SK-N-SH (cell line): ENCODE measurements around the gene EDIL3. TPM values are rescaled to one million over a fixed set of nuclear protein-coding genes. Genes with fewer than 3 reads are reported as not detected.
A peak's percentile ranks its signal among the peaks of the same experiment; 100 is the strongest.

Source experiments
- CTCF ChIA-PET: fragments of 300-600, 350-600 bp; formaldehyde crosslinking; extraction: SDS; loops from one replicate; lab custom pipeline; 2021; lab: Yijun Ruan, JAX
- POLR2A ChIA-PET: fragments of 350-600 bp; sonication (Branson Sonifier 250); formaldehyde crosslinking; extraction: SDS; loops from one replicate; lab custom pipeline; 2020; ENCODE audit warnings: antibody characterized with exemption, inconsistent platforms; lab: Yijun Ruan, JAX
- DNase-seq: peaks from one replicate; pipeline ENCODE4 v3.0.0; 2012
- H2AFZ ChIP-seq: fragments of 200-600 bp; sonication (generic); 2 replicates; pipeline ENCODE4 v1.8.1; 2016; ENCODE audit warnings: antibody characterized with exemption, mild to moderate bottlenecking, low read depth
- H3F3A ChIP-seq: fragments of 200-600 bp; sonication (generic); replicated peaks from 2 replicates; pipeline ENCODE3; 2016; ENCODE audit warnings: antibody characterized with exemption, mild to moderate bottlenecking; ENCODE audit not compliant: insufficient read depth
- H3K27ac ChIP-seq, 2 experiments: fragments of 200-500 bp in 1 of 2; fragments of 200-600 bp in 1 of 2; sonication (Bioruptor generic) in 1 of 2; sonication (generic), shearing (Covaris generic) in 1 of 2; 2 replicates each; pipeline versions ENCODE4 v1.5.1 to v1.6.1; 2014 to 2016; ENCODE audit warnings: low read depth in 2 of 2, inconsistent platforms in 1 of 2, low read length in 1 of 2, mild to moderate bottlenecking in 1 of 2, mixed read lengths in 1 of 2
- H3K27me3 ChIP-seq: fragments of 200-600 bp; sonication (generic), shearing (Covaris generic); 2 replicates; pipeline ENCODE4 v1.6.1; 2016; ENCODE audit warnings: mixed run types; ENCODE audit not compliant: insufficient read depth
- H3K36me3 ChIP-seq, 2 experiments: fragments of 200-500 bp in 1 of 2; fragments of 200-600 bp in 1 of 2; sonication (Bioruptor generic) in 1 of 2; sonication (generic) in 1 of 2; replicated peaks in 1 of 2; 2 replicates each; pipeline versions ENCODE3 to v1.5.1; 2014 to 2016; ENCODE audit warnings: low read length in 1 of 2, mild to moderate bottlenecking in 1 of 2; ENCODE audit not compliant: insufficient read depth in 2 of 2, control insufficient read depth in 1 of 2
- H3K4me1 ChIP-seq, 2 experiments: fragments of 200-500 bp in 1 of 2; fragments of 200-600 bp in 1 of 2; sonication (Bioruptor generic) in 1 of 2; sonication (generic), shearing (Covaris generic) in 1 of 2; 2 replicates each; pipeline versions ENCODE4 v1.5.1 to v1.6.1; 2014 to 2016; ENCODE audit warnings: low read depth in 1 of 2, low read length in 1 of 2, mixed run types in 1 of 2; ENCODE audit not compliant: insufficient read depth in 2 of 2, control insufficient read depth in 1 of 2
- H3K4me2 ChIP-seq: fragments of 200-600 bp; sonication (generic), shearing (Covaris generic); 2 replicates; pipeline ENCODE4 v1.6.1; 2017; ENCODE audit warnings: mixed run types
- H3K4me3 ChIP-seq, 2 experiments: fragments of 200-500 bp in 1 of 2; fragments of 200-600 bp in 1 of 2; sonication (Bioruptor generic) in 1 of 2; sonication (generic), shearing (Covaris generic) in 1 of 2; 2 replicates each; pipeline versions ENCODE4 v1.5.1 to v1.8.1; 2014 to 2016; ENCODE audit warnings: low read depth in 2 of 2, inconsistent platforms in 1 of 2, low read length in 1 of 2, mild to moderate bottlenecking in 1 of 2, mixed read lengths in 1 of 2, moderate library complexity in 1 of 2
- H3K79me2 ChIP-seq: fragments of 200-600 bp; sonication (generic); 2 replicates; pipeline ENCODE4 v1.8.1; 2017; ENCODE audit warnings: mild to moderate bottlenecking; ENCODE audit not compliant: insufficient read depth
- H3K9ac ChIP-seq: fragments of 200-600 bp; sonication (generic); 2 replicates; pipeline ENCODE4 v1.6.1; 2017; ENCODE audit warnings: mixed run types
- H3K9me2 ChIP-seq: fragments of 200-600 bp; sonication (generic); 2 replicates; pipeline ENCODE4 v1.6.1; 2017; ENCODE audit warnings: mixed run types
- H3K9me3 ChIP-seq: fragments of 200-600 bp; sonication (generic); 2 replicates; pipeline ENCODE4 v1.6.1; 2017; ENCODE audit warnings: mixed run types, mild to moderate bottlenecking, moderate library complexity
- H4K20me1 ChIP-seq: fragments of 200-600 bp; sonication (generic); 2 replicates; pipeline ENCODE4 v1.6.1; 2017; ENCODE audit warnings: mild to moderate bottlenecking, mixed run types; ENCODE audit not compliant: insufficient read depth
- CTCF ChIP-seq: fragments of 200-600 bp; sonication (generic); IDR thresholded peaks from 2 replicates; pipeline ENCODE4 v1.6.1; 2017; ENCODE audit warnings: antibody characterized with exemption, mild to moderate bottlenecking, moderate library complexity
- EP300 ChIP-seq, 2 experiments: IDR thresholded peaks; 2 replicates each; pipeline versions ENCODE4 v1.4.0 to v1.6.1; 2012; ENCODE audit warnings: borderline replicate concordance in 1 of 2, low read depth in 1 of 2, low read length in 1 of 2
- FOSL2 ChIP-seq: IDR thresholded peaks from 2 replicates; pipeline ENCODE4 v1.4.0; 2012; ENCODE audit warnings: low read depth, mild to moderate bottlenecking, moderate library complexity, borderline replicate concordance
- GABPA ChIP-seq: IDR thresholded peaks from 2 replicates; pipeline ENCODE4 v1.4.0; 2012; ENCODE audit warnings: low read depth, mild to moderate bottlenecking
- GATA2 ChIP-seq: sonication (generic); formaldehyde crosslinking; IDR thresholded peaks from 2 replicates; pipeline ENCODE4 v1.5.0; 2020; ENCODE audit warnings: mild to moderate bottlenecking, missing genetic modification reagents
- JUND ChIP-seq: IDR thresholded peaks from 2 replicates; pipeline ENCODE4 v1.4.0; 2012
- MEF2A ChIP-seq: IDR thresholded peaks from 2 replicates; pipeline ENCODE4 v1.4.0; 2012; ENCODE audit warnings: low read depth, borderline replicate concordance
- MXI1 ChIP-seq: IDR thresholded peaks from 2 replicates; pipeline ENCODE4 v1.6.1; 2012; ENCODE audit warnings: mild to moderate bottlenecking, low read depth, low read length, improper control_type of control experiment
- PBX3 ChIP-seq: IDR thresholded peaks from 2 replicates; pipeline ENCODE4; 2012
- RFX5 ChIP-seq: IDR thresholded peaks from 2 replicates; pipeline ENCODE4 v1.6.1; 2012; ENCODE audit warnings: mild to moderate bottlenecking, improper control_type of control experiment, low read length
- RXRA ChIP-seq: IDR thresholded peaks from 2 replicates; pipeline ENCODE4 v1.4.0; 2012; ENCODE audit warnings: low read depth, mild to moderate bottlenecking, borderline replicate concordance
- TCF12 ChIP-seq: IDR thresholded peaks from 2 replicates; pipeline ENCODE4 v1.4.0; 2012
- TEAD4 ChIP-seq: IDR thresholded peaks from 2 replicates; pipeline ENCODE4 v1.4.0; 2012; ENCODE audit warnings: mild to moderate bottlenecking, borderline replicate concordance; ENCODE audit not compliant: insufficient read depth
- USF2 ChIP-seq: fragments of 150-350 bp; IDR thresholded peaks from 2 replicates; pipeline ENCODE4 v1.6.1; 2017; ENCODE audit warnings: antibody characterized with exemption, low read length, low read depth, borderline replicate concordance
- YY1 ChIP-seq: IDR thresholded peaks from 2 replicates; pipeline ENCODE4 v1.4.0; 2012; ENCODE audit warnings: low read depth, mild to moderate bottlenecking
- WGBS: methylation state at CpG from one replicate; pipeline ENCODE4 v1.1.6; 2017; ENCODE audit warnings: low lambda C conversion rate; 5-methylcytosine and 5-hydroxymethylcytosine counted together
- polyA plus RNA-seq, 3 experiments: library from polyadenylated mRNA; depleted of rRNA; stranded (reverse); fragments of >200 nt; gene quantifications; 2 replicates each; pipeline ENCODE4 v1.2.3, GENCODE V29; 2012

EDIL3 gene
- polyA plus RNA-seq, 1 of the 3 experiments (the other 2 are of a cell fraction): 51.5 TPM

- peak overlapping the region; percentile 49; the same call in 1 of the 2 replicates for H2AFZ ChIP-seq
- no peaks in the 10 kb centered on the region for H4K20me1 ChIP-seq
- peak; percentile 67 for TF ChIP-seq TCF12
- no peak for TF ChIP-seq USF2
- TF ChIP-seq MEF2A: peak; percentile 74; the same call in 1 of the 2 replicates
- TF ChIP-seq RXRA: 0 out of 2 replicates have a peak, but pooled peaks have one; percentile 19
- peak; percentile 79 for TF ChIP-seq JUND
- TF ChIP-seq RFX5: no peak
- peak; percentile 78 for TF ChIP-seq PBX3
- TF ChIP-seq TEAD4: no peak
- TF ChIP-seq EP300 (IDR thresholded peaks at IDR 0.05; ENCODE audit: borderline replicate concordance in 1 of 2, low read depth in 1 of 2, low read length in 1 of 2): peak in 1 of 2 experiments; percentile 67; a peak in 1 of 4 replicates
- TF ChIP-seq YY1: no peak
- TF ChIP-seq CTCF: no peak
- peak; percentile 79 for TF ChIP-seq FOSL2
- TF ChIP-seq GABPA: no peak
- H3F3A ChIP-seq: peaks cover 19% of the 10 kb centered on the region
- H3K9ac ChIP-seq: no peak overlapping the region
- POLR2A ChIA-PET: no interaction called here
- H3K4me3 ChIP-seq: no peak overlapping the region
- H3K9me2 ChIP-seq: no peaks in the 10 kb centered on the region
- H3K4me1 ChIP-seq: peaks cover 0 to 16% of the 10 kb centered on the region in 2 experiments; a peak in 1 of 4 replicates
- peaks cover 2 to 20% of the 10 kb centered on the region in 2 experiments for H3K36me3 ChIP-seq
- peak overlapping the region; percentile 37 for H3K4me2 ChIP-seq
- peaks cover 9% of the 10 kb centered on the region; the same call in 1 of the 2 replicates for H3K79me2 ChIP-seq
- no peak for DNase-seq
- no peaks in the 10 kb centered on the region; the same call in 1 of the 2 replicates for H3K9me3 ChIP-seq
- CTCF ChIA-PET: no interaction called here
- no peaks in the 10 kb centered on the region for H3K27me3 ChIP-seq
- peak overlapping the region in 1 of 2 experiments; percentile 78; a peak in 2 of 4 replicates for H3K27ac ChIP-seq
- WGBS: 45% methylated on average over 5 of the region's 6 CpGs
Observed at GRCh38 chr5:84393969-84394368, 9.3 kb upstream of the EDIL3 start.

- Histone ChIP-seq H3K4me1 (peaks cover 0 to 16% of the 10 kb centered on the region in 2 experiments; a peak in 1 of 4 replicates), H4K20me1 (no peaks in the 10 kb centered on the region), H3K4me3 (no peak overlapping the region), H3K9me3 (no peaks in the 10 kb centered on the region; the same call in 1 of the 2 replicates), H3K36me3 (peaks cover 2 to 30% of the 10 kb centered on the region in 2 experiments), H2AFZ (no peak overlapping the region), H3K27me3 (no peaks in the 10 kb centered on the region), H3K4me2 (no peak overlapping the region), H3K9ac (no peak overlapping the region; the same call in 1 of the 2 replicates), H3K27ac (peak overlapping the region in 1 of 2 experiments; percentile 78; a peak in 2 of 4 replicates), H3F3A (peaks cover 19% of the 10 kb centered on the region), H3K79me2 (peaks cover 9% of the 10 kb centered on the region), H3K9me2 (no peaks in the 10 kb centered on the region)
- no peak for DNase-seq
- ChIA-PET POLR2A (no interaction called here), CTCF (no interaction called here)
- 88% methylated on average over 2 of the region's 2 CpGs for WGBS
- TF ChIP-seq GATA2 (CRISPR knock-in tag) (no peak), MXI1 (no peak)
Observed at GRCh38 chr5:84392836-84393235, 8.2 kb upstream of the EDIL3 start.
